Lung (tissue), 12 donors: ENCODE results near the gene KCTD6. TPM values are rescaled to one million over a fixed set of nuclear protein-coding genes. Genes with fewer than 3 reads are reported as not detected.

Experiments used
- ATAC-seq: fragments of 200-7000 bp; cut with Tn5 transposase; one replicate; pipeline ENCODE4 v1.9.1; 2020; ENCODE audit warnings: moderate number of reproducible peaks; ENCODE audit not compliant: insufficient read depth, low FRiP score
- DNase-seq, 3 donors: peaks; one replicate each; pipeline ENCODE4 v3.0.0-alpha.2; 2013 to 2017
- H3K27ac ChIP-seq, 2 donors: one replicate each; pipeline ENCODE4 v1.5.1; 2013; ENCODE audit warnings: mild to moderate bottlenecking in 2 of 2, moderate library complexity in 2 of 2, control low read depth in 1 of 2, inconsistent platforms in 1 of 2, low read depth in 1 of 2, low read length in 1 of 2
- H3K27me3 ChIP-seq, 3 donors: one replicate each; pipeline ENCODE4 v1.5.1; 2013; ENCODE audit warnings: low read length in 2 of 3; ENCODE audit not compliant: control insufficient read depth in 3 of 3, insufficient read depth in 3 of 3
- H3K36me3 ChIP-seq, 4 donors: one replicate each; pipeline ENCODE4 v1.5.1; 2013; ENCODE audit warnings: low read length in 4 of 4, mild to moderate bottlenecking in 1 of 4, moderate library complexity in 1 of 4; ENCODE audit not compliant: control insufficient read depth in 4 of 4, insufficient read depth in 4 of 4
- H3K4me1 ChIP-seq, 5 donors: one replicate each; pipeline ENCODE4 v1.5.1; 2013; ENCODE audit warnings: low read length in 5 of 5, mild to moderate bottlenecking in 2 of 5, moderate library complexity in 1 of 5; ENCODE audit not compliant: control insufficient read depth in 5 of 5, insufficient read depth in 5 of 5
- H3K4me3 ChIP-seq: one replicate; pipeline ENCODE4 v1.5.1; 2013; ENCODE audit warnings: mild to moderate bottlenecking, control low read depth, moderate library complexity
- H3K9ac ChIP-seq, 2 donors: one replicate each; pipeline ENCODE4 v1.5.1; 2013; ENCODE audit warnings: low read length in 2 of 2, control low read depth in 1 of 2; ENCODE audit not compliant: insufficient read depth in 1 of 2
- H3K9me3 ChIP-seq, 4 donors: one replicate each; pipeline ENCODE4 v1.5.1; 2013; ENCODE audit warnings: low read length in 3 of 4, mild to moderate bottlenecking in 1 of 4, moderate library complexity in 1 of 4; ENCODE audit not compliant: control insufficient read depth in 4 of 4, insufficient read depth in 3 of 4
- WGBS, 2 donors: extraction: QIAGEN DNeasy Blood & Tissue Kit; methylation state at CpG; one replicate each; pipeline ENCODE4 v1.1.7; 2013; 5-methylcytosine and 5-hydroxymethylcytosine counted together
- polyA plus RNA-seq, 2 donors: library from polyadenylated mRNA; stranded (reverse); fragments of 200-250 nt; gene quantifications; one replicate each; pipeline ENCODE4 v1.2.1, GENCODE V29; 2013
- total RNA-seq, 2 donors: library from RNA; depleted of rRNA in 1 of 2; stranded (reverse); fragments of >200 nt in 1 of 2; gene quantifications; one replicate each; pipeline ENCODE4 v1.2.1, GENCODE V29; 2014 to 2021
- TF ChIP-seq, protein P1 (sequence below): IDR thresholded peaks from 2 replicates; pipeline ENCODE4 v1.5.1; 2012; ENCODE audit warnings: mild to moderate bottlenecking; ENCODE audit errors: control extremely low read depth, extremely low read depth
- donor health status: control.
- donor health status: control.
- donor health status: Bipolar disorder and iron deficiency.
- donor health status: healthy.
- donor health status: DM: yes; HTN: yes; CAD: no.

KCTD6 gene
- total and polyA plus RNA-seq, 4 donors: 5.4 to 18.0 (median 7.8) TPM

GRCh38 chr3:58471025-58471887, 20.6 kb upstream of the KCTD6 start:
- Histone ChIP-seq H3K4me3 (no peak overlapping the region), H3K4me1 (peaks cover 0 to 6% (median 0%) of the 10 kb centered on the region in 5 donors), H3K27ac (peak overlapping the region in 1 of 2 donors; percentile 74), H3K9me3 (no peaks in the 10 kb centered on the region), H3K9ac (no peak overlapping the region), H3K36me3 (no peaks in the 10 kb centered on the region), H3K27me3 (no peaks in the 10 kb centered on the region)
- TF ChIP-seq, protein P1, sequence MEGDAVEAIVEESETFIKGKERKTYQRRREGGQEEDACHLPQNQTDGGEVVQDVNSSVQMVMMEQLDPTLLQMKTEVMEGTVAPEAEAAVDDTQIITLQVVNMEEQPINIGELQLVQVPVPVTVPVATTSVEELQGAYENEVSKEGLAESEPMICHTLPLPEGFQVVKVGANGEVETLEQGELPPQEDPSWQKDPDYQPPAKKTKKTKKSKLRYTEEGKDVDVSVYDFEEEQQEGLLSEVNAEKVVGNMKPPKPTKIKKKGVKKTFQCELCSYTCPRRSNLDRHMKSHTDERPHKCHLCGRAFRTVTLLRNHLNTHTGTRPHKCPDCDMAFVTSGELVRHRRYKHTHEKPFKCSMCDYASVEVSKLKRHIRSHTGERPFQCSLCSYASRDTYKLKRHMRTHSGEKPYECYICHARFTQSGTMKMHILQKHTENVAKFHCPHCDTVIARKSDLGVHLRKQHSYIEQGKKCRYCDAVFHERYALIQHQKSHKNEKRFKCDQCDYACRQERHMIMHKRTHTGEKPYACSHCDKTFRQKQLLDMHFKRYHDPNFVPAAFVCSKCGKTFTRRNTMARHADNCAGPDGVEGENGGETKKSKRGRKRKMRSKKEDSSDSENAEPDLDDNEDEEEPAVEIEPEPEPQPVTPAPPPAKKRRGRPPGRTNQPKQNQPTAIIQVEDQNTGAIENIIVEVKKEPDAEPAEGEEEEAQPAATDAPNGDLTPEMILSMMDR: no peak
- peak; percentile 85 for ATAC-seq
- WGBS, 2 donors: 46 to 47% methylated on average over 10 of the region's 10 CpGs
- DNase-seq: peak in 2 of 3 donors; percentile 36 to 68

- 89 to 95% methylated on average over 1 of the region's 1 CpG for WGBS, 2 donors
- DNase-seq: no peak
- ATAC-seq: no peak
- no peak overlapping the region for H3K27ac ChIP-seq
- H3K27me3 ChIP-seq: no peaks in the 10 kb centered on the region
- H3K9ac ChIP-seq: no peak overlapping the region
- H3K4me1 ChIP-seq: peaks cover 0 to 6% (median 0%) of the 10 kb centered on the region in 5 donors
- no peaks in the 10 kb centered on the region for H3K36me3 ChIP-seq
- H3K4me3 ChIP-seq: no peak overlapping the region
- H3K9me3 ChIP-seq: no peaks in the 10 kb centered on the region
- TF ChIP-seq, protein P1: no peak
Measured at GRCh38 chr3:58473275-58473674, 18.6 kb upstream of the KCTD6 start.

GRCh38 chr3:58474348-58474911, 17.5 kb upstream of the KCTD6 start:
- TF ChIP-seq, protein P1: no peak
- no peaks in the 10 kb centered on the region for H3K27me3 ChIP-seq
- WGBS, 2 donors: 80 to 94% methylated on average over 1 of the region's 1 CpG
- ATAC-seq (no peak), DNase-seq (no peak)
- H3K9ac ChIP-seq: no peak overlapping the region
- no peak overlapping the region for H3K27ac ChIP-seq
- H3K9me3 ChIP-seq: no peaks in the 10 kb centered on the region
- H3K4me1 ChIP-seq: peaks cover 0 to 6% (median 0%) of the 10 kb centered on the region in 5 donors
- H3K4me3 ChIP-seq: no peak overlapping the region
- no peaks in the 10 kb centered on the region for H3K36me3 ChIP-seq
